Fibroblast of villous mesenchyme (primary cell): Measurements from ENCODE around the gene TRPV6. TPM values are rescaled to one million over a fixed set of nuclear protein-coding genes. Genes with fewer than 3 reads are reported as not detected.

Source experiments
- DNase-seq: peaks from one replicate; pipeline ENCODE4 v3.0.0-alpha.2; 2010; ENCODE audit warnings: low read depth
- H3K4me3 ChIP-seq: 2 replicates; pipeline ENCODE4 v1.5.1; 2011; ENCODE audit warnings: low read depth, mild to moderate bottlenecking, low read length
- total RNA-seq: library from RNA; depleted of rRNA; stranded (reverse); fragments of >200 nt; gene quantifications from 2 replicates; pipeline ENCODE4 v1.2.3, GENCODE V29; 2012
- TF ChIP-seq, protein P1 (sequence below): IDR thresholded peaks from 2 replicates; pipeline ENCODE4 v1.5.1; 2012; ENCODE audit warnings: low read depth, mild to moderate bottlenecking, low read length; ENCODE audit not compliant: insufficient read depth

The TRPV6 gene
- total RNA-seq, 1 donor, result not detected

DNA sequence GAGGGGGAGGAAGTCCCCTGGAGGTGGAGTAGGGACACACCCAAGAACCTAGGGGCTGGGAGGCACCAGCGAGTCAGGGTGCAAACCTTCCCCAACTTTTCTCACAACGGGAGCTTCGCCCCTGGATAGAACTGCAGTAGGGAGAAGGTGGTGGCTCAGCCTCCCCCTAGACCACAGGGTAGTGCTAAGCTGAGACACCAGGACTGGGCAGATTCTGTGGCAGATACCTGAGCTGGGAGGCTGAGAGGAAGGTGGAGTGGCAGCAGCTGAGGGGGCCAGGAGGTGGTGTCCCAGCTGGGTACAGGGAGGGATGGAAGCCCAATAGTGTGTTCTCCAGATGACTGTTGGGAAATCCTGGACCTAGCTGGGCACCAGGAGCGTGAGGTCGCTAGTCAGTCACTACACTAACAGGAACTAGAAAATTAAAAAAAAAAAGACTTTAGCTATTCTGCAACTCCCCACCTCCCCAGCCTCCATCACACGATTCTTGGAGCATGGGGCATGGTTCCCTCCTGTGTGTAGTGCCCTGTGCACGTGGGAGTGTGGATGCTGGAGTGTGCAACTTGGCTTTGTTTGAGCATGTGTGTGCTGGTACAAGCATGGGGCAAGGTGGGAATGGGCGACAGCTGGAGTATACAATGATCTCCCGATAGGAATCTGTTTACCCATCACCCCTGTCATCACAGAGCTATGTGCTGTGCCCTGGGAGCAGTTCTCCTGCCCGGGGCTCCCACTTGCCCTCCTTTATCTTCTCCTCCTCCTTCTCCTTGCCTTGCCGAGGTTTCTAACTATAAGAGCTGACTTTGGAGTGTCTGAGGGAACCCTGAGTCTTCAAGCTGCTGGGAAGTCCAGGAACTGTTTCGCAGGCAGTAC, 8.8 kb upstream of the TRPV6 start:
- no peak for DNase-seq
- no peak overlapping the region for H3K4me3 ChIP-seq
- TF ChIP-seq, protein P1, sequence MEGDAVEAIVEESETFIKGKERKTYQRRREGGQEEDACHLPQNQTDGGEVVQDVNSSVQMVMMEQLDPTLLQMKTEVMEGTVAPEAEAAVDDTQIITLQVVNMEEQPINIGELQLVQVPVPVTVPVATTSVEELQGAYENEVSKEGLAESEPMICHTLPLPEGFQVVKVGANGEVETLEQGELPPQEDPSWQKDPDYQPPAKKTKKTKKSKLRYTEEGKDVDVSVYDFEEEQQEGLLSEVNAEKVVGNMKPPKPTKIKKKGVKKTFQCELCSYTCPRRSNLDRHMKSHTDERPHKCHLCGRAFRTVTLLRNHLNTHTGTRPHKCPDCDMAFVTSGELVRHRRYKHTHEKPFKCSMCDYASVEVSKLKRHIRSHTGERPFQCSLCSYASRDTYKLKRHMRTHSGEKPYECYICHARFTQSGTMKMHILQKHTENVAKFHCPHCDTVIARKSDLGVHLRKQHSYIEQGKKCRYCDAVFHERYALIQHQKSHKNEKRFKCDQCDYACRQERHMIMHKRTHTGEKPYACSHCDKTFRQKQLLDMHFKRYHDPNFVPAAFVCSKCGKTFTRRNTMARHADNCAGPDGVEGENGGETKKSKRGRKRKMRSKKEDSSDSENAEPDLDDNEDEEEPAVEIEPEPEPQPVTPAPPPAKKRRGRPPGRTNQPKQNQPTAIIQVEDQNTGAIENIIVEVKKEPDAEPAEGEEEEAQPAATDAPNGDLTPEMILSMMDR, result no peak

DNA sequence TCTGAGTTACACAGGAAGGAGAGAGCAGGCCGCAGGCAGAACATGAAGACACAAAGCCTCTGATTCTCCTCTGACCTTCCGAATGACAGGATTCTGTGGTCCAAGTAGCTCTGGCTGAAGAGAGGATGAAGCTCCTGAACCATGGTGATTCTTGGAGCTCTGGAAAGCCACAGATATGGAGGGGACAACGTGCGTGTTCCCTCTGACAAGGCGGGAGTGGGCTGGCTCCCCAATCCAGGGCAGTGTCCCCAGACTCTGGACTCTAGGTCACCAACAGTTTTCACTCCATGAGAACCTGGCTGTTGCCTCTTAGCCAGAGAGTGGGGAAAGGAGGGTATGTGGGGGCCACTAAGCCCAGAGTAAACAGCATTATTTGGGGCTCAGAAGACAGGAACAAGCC, 7.4 kb upstream of the TRPV6 start:
- DNase-seq, result no peak
- no peak overlapping the region for H3K4me3 ChIP-seq
- TF ChIP-seq, protein P1, result no peak

DNA sequence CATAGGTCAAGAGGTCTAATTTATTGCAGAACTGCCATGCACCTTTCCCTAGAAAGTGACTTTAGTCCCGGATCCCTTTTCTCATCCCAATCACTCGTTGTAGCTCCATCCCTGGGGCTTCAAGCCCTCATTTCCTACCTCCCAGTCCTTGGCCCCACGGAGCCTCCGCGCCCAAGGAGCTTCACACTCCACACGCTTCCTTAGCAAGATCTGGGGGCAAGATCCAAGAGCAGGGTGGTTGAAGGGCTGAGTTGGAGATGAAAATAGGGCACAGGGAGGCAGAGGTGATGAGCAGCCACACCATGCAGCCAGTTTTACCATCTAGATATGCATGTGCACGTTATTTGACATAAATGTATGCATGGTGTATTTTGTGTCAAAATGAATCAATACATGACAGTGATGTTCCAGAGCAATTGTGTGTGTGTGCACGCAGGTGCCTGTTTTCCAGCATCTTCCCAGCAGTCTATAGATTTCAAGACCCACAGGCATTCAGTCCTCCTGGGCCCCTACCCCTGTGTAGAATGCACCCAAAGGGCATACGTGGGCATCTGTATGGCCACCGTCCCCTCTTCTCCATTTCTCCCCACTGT, 6.0 kb upstream of the TRPV6 start:
- no peak for DNase-seq
- TF ChIP-seq, protein P1, result no peak
- H3K4me3 ChIP-seq, result no peak overlapping the region

DNA sequence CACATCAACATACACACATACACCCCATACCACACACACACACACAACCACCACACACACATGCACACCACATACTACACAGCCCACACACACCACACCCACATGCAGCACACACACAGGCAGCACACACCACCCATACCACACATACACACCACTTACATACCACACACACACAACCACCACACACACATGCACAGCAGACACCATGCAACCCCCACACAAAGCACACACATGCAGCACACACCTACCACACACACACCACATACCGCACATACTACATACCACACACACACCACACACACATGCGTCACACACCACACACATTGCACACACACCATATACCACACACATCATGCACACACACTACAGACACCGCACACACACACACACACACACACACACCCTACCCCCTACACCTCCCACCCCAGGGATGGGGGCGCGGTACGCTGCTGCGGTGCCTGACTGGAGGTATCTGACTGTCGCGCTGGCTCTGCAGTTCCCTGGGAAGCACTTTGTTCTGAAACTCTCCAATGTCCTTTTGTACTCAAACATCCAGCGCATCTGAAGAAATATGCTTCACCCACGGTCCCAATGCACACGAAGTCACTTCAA, 5.4 kb upstream of the TRPV6 start:
- TF ChIP-seq, protein P1, result no peak
- no peak for DNase-seq
- no peak overlapping the region for H3K4me3 ChIP-seq

DNA sequence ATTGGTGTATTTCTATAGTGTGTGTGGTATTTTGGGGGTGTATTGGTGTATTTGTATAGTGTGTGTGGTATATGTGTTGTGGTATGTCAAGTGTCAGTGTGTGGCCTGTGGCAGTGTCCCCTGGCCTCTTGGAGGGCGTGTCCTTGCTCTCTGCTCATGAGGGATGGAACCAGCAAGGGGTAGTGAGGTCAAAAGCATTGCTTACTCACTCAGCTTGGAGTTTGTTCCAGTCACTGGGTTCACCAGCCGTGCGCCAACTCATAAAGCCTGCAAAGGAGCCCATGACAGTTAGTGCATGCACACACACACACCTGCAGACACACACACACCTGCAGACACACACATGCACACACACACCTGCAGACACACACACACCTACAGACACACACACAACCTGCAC, 4.3 kb upstream of the TRPV6 start:
- TF ChIP-seq, protein P1, result no peak
- no peak for DNase-seq
- H3K4me3 ChIP-seq, result no peak overlapping the region

DNA sequence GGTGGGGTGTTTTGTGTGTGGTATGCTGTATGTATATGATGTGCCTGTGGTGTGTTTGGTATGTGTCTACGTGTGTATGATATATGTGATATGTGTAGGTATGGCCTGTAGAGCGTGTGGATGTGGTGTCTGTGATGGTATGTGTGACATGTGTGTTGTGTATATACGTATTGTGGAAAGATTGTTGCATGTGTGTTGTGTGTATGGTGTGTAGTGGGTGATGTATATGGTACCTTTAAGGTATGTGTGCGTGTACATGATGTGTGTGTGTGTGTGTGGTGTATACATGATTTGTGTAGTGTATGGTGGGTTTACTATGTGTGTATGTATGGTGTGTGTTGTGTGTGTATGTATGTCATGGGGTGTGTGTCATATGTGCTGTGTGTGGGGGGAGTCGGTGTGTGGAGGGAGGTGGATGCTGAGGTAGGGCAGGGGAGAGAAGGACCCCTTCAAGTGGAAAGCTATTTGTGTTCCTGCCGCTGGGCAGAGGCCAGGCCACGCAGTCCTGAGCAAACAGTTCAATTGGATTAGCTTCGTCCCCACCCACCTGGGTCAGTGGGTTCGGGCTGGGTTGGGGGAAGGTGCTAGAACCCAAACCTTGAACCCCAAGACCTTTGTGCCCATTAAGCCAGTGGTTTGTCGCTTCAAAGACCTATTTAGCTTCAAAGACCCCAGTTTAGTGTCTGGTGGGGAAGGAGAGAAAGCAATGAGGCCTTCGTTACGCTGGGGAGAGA, 1.9 kb upstream of the TRPV6 start:
- no peak overlapping the region for H3K4me3 ChIP-seq
- TF ChIP-seq, protein P1, result no peak

More for the DNA sequence above, 1.9 kb upstream of the TRPV6 start:
- DNase-seq, result no peak
